DND-41 (cell line): ENCODE results near the gene CLUH.

ENCODE experiments used
- ATAC-seq: fragments of 200-7000 bp; cut with Tn5 transposase; 3 replicates; pipeline ENCODE4 v1.9.1; 2021; ENCODE audit warnings: low read depth; ENCODE audit not compliant: insufficient read depth
- DNase-seq: peaks from one replicate; pipeline ENCODE4 v3.0.0-alpha.2; 2020
- H2AFZ ChIP-seq: 2 replicates; pipeline ENCODE4 v1.6.0; 2012; ENCODE audit warnings: low read depth, low read length
- H3K27ac ChIP-seq: 2 replicates; pipeline ENCODE4 v1.5.1; 2012; ENCODE audit warnings: low read length, inconsistent platforms
- H3K27me3 ChIP-seq: fragments of 200-600 bp; sonication (generic); 2 replicates; pipeline ENCODE4 v1.6.0; 2012; ENCODE audit warnings: low read length, mild to moderate bottlenecking, inconsistent platforms; ENCODE audit not compliant: insufficient read depth, poor library complexity
- H3K36me3 ChIP-seq: 2 replicates; pipeline ENCODE4 v1.5.1; 2012; ENCODE audit warnings: low read length, inconsistent platforms; ENCODE audit not compliant: insufficient read depth
- H3K4me1 ChIP-seq: 2 replicates; pipeline ENCODE4 v1.5.1; 2012; ENCODE audit warnings: mild to moderate bottlenecking, low read length; ENCODE audit not compliant: insufficient read depth
- H3K4me2 ChIP-seq: 2 replicates; pipeline ENCODE4 v1.6.0; 2012; ENCODE audit warnings: mild to moderate bottlenecking, moderate library complexity, low read length, inconsistent platforms; ENCODE audit not compliant: insufficient read depth
- H3K4me3 ChIP-seq, 2 experiments: fragments of 200-600 bp in 1 of 2; shearing (Covaris generic) in 1 of 2; 2 replicates each; pipeline ENCODE4 v1.5.1; 2012 to 2016; ENCODE audit warnings: inconsistent platforms in 2 of 2, low read length in 2 of 2, mild to moderate bottlenecking in 2 of 2, low read depth in 1 of 2, moderate library complexity in 1 of 2
- H3K79me2 ChIP-seq: 2 replicates; pipeline ENCODE4 v1.6.0; 2012; ENCODE audit warnings: low read length, inconsistent platforms; ENCODE audit not compliant: insufficient read depth
- H3K9ac ChIP-seq: 2 replicates; pipeline ENCODE4 v1.6.0; 2012; ENCODE audit warnings: low read depth, mild to moderate bottlenecking, inconsistent platforms, low read length, moderate library complexity
- H3K9me3 ChIP-seq: 2 replicates; pipeline ENCODE4 v1.5.1; 2012; ENCODE audit warnings: low read length, moderate library complexity, mild to moderate bottlenecking, inconsistent platforms; ENCODE audit not compliant: insufficient read depth, severe bottlenecking
- H4K20me1 ChIP-seq: 2 replicates; pipeline ENCODE4 v1.6.0; 2012; ENCODE audit warnings: low read length; ENCODE audit not compliant: insufficient read depth
- EZH2 ChIP-seq: IDR thresholded peaks from 3 replicates; pipeline ENCODE4 v1.6.1; 2012; ENCODE audit warnings: borderline replicate concordance, low read depth, mild to moderate bottlenecking, moderate library complexity, low read length, inconsistent platforms; ENCODE audit not compliant: severe bottlenecking
- TF ChIP-seq, protein P1 (sequence below): IDR thresholded peaks from 2 replicates; pipeline ENCODE4 v1.5.1; 2012; ENCODE audit warnings: borderline replicate concordance, low read length, moderate library complexity, mild to moderate bottlenecking; ENCODE audit not compliant: poor library complexity, severe bottlenecking; ENCODE audit errors: extremely low read depth

CLUH gene

DNA sequence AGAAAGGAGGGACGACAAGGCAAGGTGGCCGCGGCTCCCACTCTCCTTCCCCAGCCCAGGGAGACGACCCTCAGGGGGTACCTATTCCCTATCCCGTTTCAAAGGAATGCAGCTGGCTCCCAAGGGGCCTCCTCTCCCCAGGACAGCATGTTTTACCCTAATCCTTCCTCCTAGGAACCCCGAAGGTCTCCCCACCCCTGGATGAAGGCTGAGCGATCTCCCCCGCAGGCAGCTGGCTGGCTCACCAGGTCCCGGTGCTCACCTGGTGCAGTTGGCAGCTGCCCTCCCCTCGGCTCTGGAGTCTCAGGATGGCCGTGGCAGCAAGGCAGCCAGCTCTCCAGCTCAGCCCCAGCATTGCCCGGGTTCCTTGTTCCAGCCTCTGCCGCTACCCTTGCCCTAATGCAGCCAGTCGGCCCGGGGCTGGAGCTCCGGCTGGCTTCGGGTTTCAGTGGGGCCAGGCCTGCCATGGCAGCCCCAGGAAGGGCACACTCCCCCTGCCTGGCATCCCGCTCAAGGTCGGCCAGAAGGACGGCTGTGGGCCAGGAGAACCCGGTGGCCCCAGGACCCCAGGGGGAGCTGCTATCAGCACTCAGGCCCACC is 4.6 kb downstream of the CLUH start:
- peaks cover 83% of the 10 kb centered on the region for H4K20me1 ChIP-seq
- H3K36me3 ChIP-seq, result peaks cover 36% of the 10 kb centered on the region
- H3K79me2 ChIP-seq, result peaks cover 83% of the 10 kb centered on the region
- TF ChIP-seq EZH2, result no peak
- TF ChIP-seq, protein P1, sequence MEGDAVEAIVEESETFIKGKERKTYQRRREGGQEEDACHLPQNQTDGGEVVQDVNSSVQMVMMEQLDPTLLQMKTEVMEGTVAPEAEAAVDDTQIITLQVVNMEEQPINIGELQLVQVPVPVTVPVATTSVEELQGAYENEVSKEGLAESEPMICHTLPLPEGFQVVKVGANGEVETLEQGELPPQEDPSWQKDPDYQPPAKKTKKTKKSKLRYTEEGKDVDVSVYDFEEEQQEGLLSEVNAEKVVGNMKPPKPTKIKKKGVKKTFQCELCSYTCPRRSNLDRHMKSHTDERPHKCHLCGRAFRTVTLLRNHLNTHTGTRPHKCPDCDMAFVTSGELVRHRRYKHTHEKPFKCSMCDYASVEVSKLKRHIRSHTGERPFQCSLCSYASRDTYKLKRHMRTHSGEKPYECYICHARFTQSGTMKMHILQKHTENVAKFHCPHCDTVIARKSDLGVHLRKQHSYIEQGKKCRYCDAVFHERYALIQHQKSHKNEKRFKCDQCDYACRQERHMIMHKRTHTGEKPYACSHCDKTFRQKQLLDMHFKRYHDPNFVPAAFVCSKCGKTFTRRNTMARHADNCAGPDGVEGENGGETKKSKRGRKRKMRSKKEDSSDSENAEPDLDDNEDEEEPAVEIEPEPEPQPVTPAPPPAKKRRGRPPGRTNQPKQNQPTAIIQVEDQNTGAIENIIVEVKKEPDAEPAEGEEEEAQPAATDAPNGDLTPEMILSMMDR, result no peak
- no peak overlapping the region for H2AFZ ChIP-seq
- ATAC-seq, result no peak
- H3K4me3 ChIP-seq, result no peak overlapping the region
- no peaks in the 10 kb centered on the region for H3K27me3 ChIP-seq
- no peak overlapping the region for H3K9ac ChIP-seq
- no peak for DNase-seq
- no peaks in the 10 kb centered on the region for H3K9me3 ChIP-seq
- 0 out of 2 replicates have a peak overlapping the region, but pooled peaks have one; percentile 15 for H3K4me2 ChIP-seq
- peaks cover 43% of the 10 kb centered on the region for H3K4me1 ChIP-seq
- no peak overlapping the region for H3K27ac ChIP-seq

- H3K79me2 ChIP-seq, result peaks cover 75% of the 10 kb centered on the region
- H3K27me3 ChIP-seq, result no peaks in the 10 kb centered on the region
- H3K4me2 ChIP-seq, result no peak overlapping the region
- ATAC-seq (no peak), DNase-seq (no peak)
- no peak overlapping the region for H3K27ac ChIP-seq
- H3K9ac ChIP-seq, result no peak overlapping the region
- H3K9me3 ChIP-seq, result no peaks in the 10 kb centered on the region
- H4K20me1 ChIP-seq, result peaks cover 82% of the 10 kb centered on the region
- TF ChIP-seq, protein P1, result no peak
- TF ChIP-seq EZH2, result no peak
- H3K36me3 ChIP-seq, result peaks cover 44% of the 10 kb centered on the region
- peaks cover 40% of the 10 kb centered on the region for H3K4me1 ChIP-seq
- H2AFZ ChIP-seq, result no peak overlapping the region
- H3K4me3 ChIP-seq, result no peak overlapping the region
Measured at GRCh38 chr17:2705888-2706795, 5.4 kb downstream of the CLUH start.

DNA sequence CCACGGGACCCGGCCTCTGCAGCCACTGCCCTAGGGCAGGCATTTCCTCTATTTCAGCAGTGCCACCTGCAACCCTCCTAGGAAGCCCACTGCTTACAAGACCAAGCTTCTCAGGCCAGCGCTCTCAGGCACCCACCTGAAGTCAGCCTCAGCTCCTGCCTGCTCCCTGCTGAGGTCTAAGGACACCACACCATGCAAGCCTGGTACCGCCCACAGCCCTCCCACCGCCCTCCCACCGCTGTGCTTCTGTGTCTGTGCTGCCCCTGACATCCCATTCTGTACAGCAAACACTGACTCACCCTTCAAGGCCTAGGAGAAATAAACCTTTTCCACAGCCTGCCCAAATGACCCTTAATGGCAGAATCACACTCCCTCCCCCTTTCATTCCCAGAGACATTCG is 6.3 kb downstream of the CLUH start:
- Histone ChIP-seq H3K79me2 (peaks cover 66% of the 10 kb centered on the region), H3K9me3 (no peaks in the 10 kb centered on the region), H3K4me3 (no peak overlapping the region), H3K4me2 (no peak overlapping the region), H3K9ac (no peak overlapping the region), H3K27me3 (no peaks in the 10 kb centered on the region), H3K27ac (no peak overlapping the region), H4K20me1 (peaks cover 77% of the 10 kb centered on the region), H3K36me3 (peaks cover 53% of the 10 kb centered on the region), H3K4me1 (peaks cover 32% of the 10 kb centered on the region), H2AFZ (no peak overlapping the region)
- DNase-seq, result no peak
- no peak for TF ChIP-seq EZH2
- TF ChIP-seq, protein P1, result no peak
- ATAC-seq, result no peak
